ENCODE results near the gene NTSR2. TPM values are rescaled to one million over a fixed set of nuclear protein-coding genes. Genes with fewer than 3 reads are reported as not detected.

Gene NTSR2
- polyA plus RNA-seq, 2 of the 4 experiments (the other 2 are of a cell fraction), result not detected

- Histone ChIP-seq H3K9me3 (peaks cover 11% of the 10 kb centered on the region), H3K4me3 (no peak overlapping the region), H3K4me2 (no peak overlapping the region), H3K4me1 (peaks cover 19% of the 10 kb centered on the region), H3K27ac (no peak overlapping the region)
- ATAC-seq, result no peak
- ChIA-PET POLR2A (no interaction called here), CTCF (interaction anchor here (0.6 to 35.7 kb wide), 7 partner anchors 8 to 154 kb away, joined by 3 to 700 read pairs (median 5); no protein-coding TSS in a partner anchor)
- FAIRE-seq, result no peak
- TF ChIP-seq SMC3 (IDR thresholded peaks at IDR 0.05) (no peak), E2F6 (IDR thresholded peaks at IDR 0.05; ENCODE audit: borderline replicate concordance, low read depth) (no peak), MAFK (IDR thresholded peaks at IDR 0.05; ENCODE audit: partially characterized antibody) (peak; percentile 98), EHF (CRISPR knock-in tag; IDR thresholded peaks at IDR 0.05) (no peak)
- 44% methylated on average over 2 of the region's 3 CpGs for WGBS (ENCODE audit: missing lambda C conversion rate)
- DNase-seq (ENCODE audit: low read depth in 1 of 2, low spot score in 1 of 2), result no peak
Observed at GRCh38 chr2:11708106-11708505, 38.1 kb upstream of the NTSR2 start.

- WGBS (ENCODE audit: missing lambda C conversion rate), result 75% methylated on average over 3 of the region's 3 CpGs
- H3K27ac ChIP-seq, result no peak overlapping the region
- peaks cover 11% of the 10 kb centered on the region for H3K4me1 ChIP-seq
- no peak overlapping the region for H3K4me3 ChIP-seq
- DNase-seq (ENCODE audit: low read depth in 1 of 2, low spot score in 1 of 2) (no peak), FAIRE-seq (no peak), ATAC-seq (no peak)
- no peak overlapping the region for H3K4me2 ChIP-seq
- TF ChIP-seq POLR2A (IDR thresholded peaks at IDR 0.05; ENCODE audit: low read length) (no peak), NR3C1 (IDR thresholded peaks at IDR 0.05) (no peak), MAX (IDR thresholded peaks at IDR 0.05) (no peak), HMGXB4 (CRISPR knock-in tag; IDR thresholded peaks at IDR 0.05; ENCODE audit: borderline replicate concordance) (no peak), USF2 (IDR thresholded peaks at IDR 0.05) (no peak), HOXB13 (CRISPR knock-in tag; IDR thresholded peaks at IDR 0.05; ENCODE audit: low read depth) (no peak), CBX8 (IDR thresholded peaks at IDR 0.05) (no peak), TFCP2L1 (CRISPR knock-in tag; IDR thresholded peaks at IDR 0.05) (no peak), CBX2 (IDR thresholded peaks at IDR 0.05; ENCODE audit: borderline replicate concordance, low read depth) (no peak), HOXA7 (CRISPR knock-in tag; IDR thresholded peaks at IDR 0.05) (no peak), RNF2 (IDR thresholded peaks at IDR 0.05; ENCODE audit: borderline replicate concordance, low read depth) (no peak), POLR2AphosphoS2 (conservative IDR thresholded peaks at IDR 0.05; ENCODE audit: low read length) (no peak)
- peaks cover 11% of the 10 kb centered on the region for H3K9me3 ChIP-seq
- ChIA-PET CTCF (interaction anchor here (0.6 to 35.7 kb wide), 4 partner anchors 13 to 82 kb away, joined by 3 to 700 read pairs (median 20); no protein-coding TSS in a partner anchor), POLR2A (no interaction called here)
Observed at GRCh38 chr2:11705711-11706110, 35.7 kb upstream of the NTSR2 start.

GRCh38 chr2:11705063-11705462 is 35.1 kb upstream of the NTSR2 start:
- Histone ChIP-seq H3K4me2 (no peak overlapping the region), H3K4me3 (no peak overlapping the region), H3K9me3 (peaks cover 11% of the 10 kb centered on the region), H3K27ac (no peak overlapping the region), H3K4me1 (peaks cover 5% of the 10 kb centered on the region; the same call in 1 of the 3 replicates)
- POLR2A ChIA-PET, result no interaction called here
- TF ChIP-seq JUNB (IDR thresholded peaks at IDR 0.05) (no peak), ZNF302 (CRISPR knock-in tag; IDR thresholded peaks at IDR 0.05) (no peak)
- no peak for DNase-seq (ENCODE audit: low read depth in 1 of 2, low spot score in 1 of 2)
- no peak for FAIRE-seq
- 74% methylated on average over 4 of the region's 4 CpGs for WGBS (ENCODE audit: missing lambda C conversion rate)
- CTCF ChIA-PET, result interaction anchor here (1.3 to 35.7 kb wide), 4 partner anchors 10 to 80 kb away, joined by 4 to 700 read pairs (median 20); no protein-coding TSS in a partner anchor
- no peak for ATAC-seq

GRCh38 chr2:11703700-11704099 is 33.7 kb upstream of the NTSR2 start:
- H3K4me1 ChIP-seq, result no peaks in the 10 kb centered on the region
- FAIRE-seq (no peak), DNase-seq (ENCODE audit: low read depth in 1 of 2, low spot score in 1 of 2) (no peak), ATAC-seq (no peak)
- WGBS (ENCODE audit: missing lambda C conversion rate), result 50% methylated on average over 1 of the region's 1 CpG
- ChIA-PET POLR2A (no interaction called here), CTCF (interaction anchor here (1.0 to 35.7 kb wide), 6 partner anchors 8 to 571 kb away, joined by 3 to 700 read pairs (median 4); a partner anchor contains a TSS)
- H3K27ac ChIP-seq, result no peak overlapping the region
- H3K9me3 ChIP-seq, result peaks cover 11% of the 10 kb centered on the region
- H3K4me3 ChIP-seq, result no peak overlapping the region
- TF ChIP-seq CEBPB (IDR thresholded peaks at IDR 0.05), result no peak
- no peak for TF ChIP-seq MAFK (IDR thresholded peaks at IDR 0.05; ENCODE audit: partially characterized antibody)
- no peak for TF ChIP-seq MAZ (IDR thresholded peaks at IDR 0.05; ENCODE audit: borderline replicate concordance, low read depth, low read length)
- TF ChIP-seq ESRRA (IDR thresholded peaks at IDR 0.05; ENCODE audit: borderline replicate concordance, low read length), result no peak
- TF ChIP-seq HOXB13 (CRISPR knock-in tag; IDR thresholded peaks at IDR 0.05; ENCODE audit: low read depth), result no peak
- no peak for TF ChIP-seq HOXB5 (CRISPR knock-in tag; IDR thresholded peaks at IDR 0.05)
- TF ChIP-seq POLR2AphosphoS2 (conservative IDR thresholded peaks at IDR 0.05; ENCODE audit: low read length), result no peak
- no peak for TF ChIP-seq FOSB (CRISPR knock-in tag; IDR thresholded peaks at IDR 0.05)
- TF ChIP-seq HES2 (IDR thresholded peaks at IDR 0.05), result no peak
- TF ChIP-seq FOSL2 (IDR thresholded peaks at IDR 0.05), result no peak
- TF ChIP-seq FOSL2 (CRISPR knock-in tag; IDR thresholded peaks at IDR 0.05), result no peak
- TF ChIP-seq FOXS1 (CRISPR knock-in tag; IDR thresholded peaks at IDR 0.05), result no peak
- TF ChIP-seq USF2 (IDR thresholded peaks at IDR 0.05), result no peak
- TF ChIP-seq ZNF302 (CRISPR knock-in tag; IDR thresholded peaks at IDR 0.05), result no peak
- TF ChIP-seq RNF2 (IDR thresholded peaks at IDR 0.05; ENCODE audit: borderline replicate concordance, low read depth), result no peak
- no peak for TF ChIP-seq JUN (IDR thresholded peaks at IDR 0.05)
- TF ChIP-seq RFX5 (IDR thresholded peaks at IDR 0.05), result no peak
- no peak overlapping the region for H3K4me2 ChIP-seq

Data from A549 (cell line).